CD14-positive monocyte (primary cell): ENCODE results near the gene VAV2. TPM values are rescaled to one million over a fixed set of nuclear protein-coding genes. Genes with fewer than 3 reads are reported as not detected.
A peak's percentile ranks its signal among the peaks of the same experiment; 100 is the strongest.

ENCODE experiments used
- DNase-seq, 3 donors: peaks; one replicate each; pipeline ENCODE4 v3.0.0-alpha.2; 2011 to 2022
- H2AFZ ChIP-seq: 2 replicates; pipeline ENCODE4 v1.6.0; 2012; ENCODE audit warnings: mild to moderate bottlenecking, low read depth, low read length, inconsistent platforms; ENCODE audit not compliant: insufficient read depth, poor library complexity, severe bottlenecking
- H3K27ac ChIP-seq, 2 donors: 1 replicate in 1 of 2; 2 replicates in 1 of 2; pipeline ENCODE4 v1.5.1; 2012 to 2013; ENCODE audit warnings: low read length in 2 of 2, control low read depth in 1 of 2, inconsistent platforms in 1 of 2, low read depth in 1 of 2, mild to moderate bottlenecking in 1 of 2
- H3K27me3 ChIP-seq, 2 donors: one replicate each; pipeline versions ENCODE4 v1.6.0 to v1.6.1; 2011 to 2013; ENCODE audit warnings: low read length in 2 of 2; ENCODE audit not compliant: control insufficient read depth in 2 of 2, insufficient read depth in 2 of 2
- H3K36me3 ChIP-seq, 2 donors: replicated peaks in 1 of 2; 1 replicate in 1 of 2; 2 replicates in 1 of 2; pipeline versions ENCODE4 v1.5.1 to v1.6.1; 2012 to 2013; ENCODE audit warnings: low read length in 2 of 2, control low read depth in 1 of 2, inconsistent platforms in 1 of 2, mild to moderate bottlenecking in 1 of 2; ENCODE audit not compliant: insufficient read depth in 2 of 2, control insufficient read depth in 1 of 2
- H3K4me1 ChIP-seq, 2 donors: 1 replicate in 1 of 2; 2 replicates in 1 of 2; pipeline versions ENCODE4 v1.5.1 to v1.6.1; 2012 to 2013; ENCODE audit warnings: low read length in 2 of 2, control low read depth in 1 of 2, inconsistent platforms in 1 of 2, mild to moderate bottlenecking in 1 of 2, moderate library complexity in 1 of 2; ENCODE audit not compliant: insufficient read depth in 2 of 2, control insufficient read depth in 1 of 2
- H3K4me2 ChIP-seq: replicated peaks from 2 replicates; pipeline ENCODE3; 2012; ENCODE audit warnings: low read length, moderate library complexity, mild to moderate bottlenecking; ENCODE audit not compliant: poor library complexity, severe bottlenecking; ENCODE audit errors: extremely low read depth
- H3K4me3 ChIP-seq, 3 experiments: fragments of 200-600 bp in 1 of 3; sonication (generic) in 1 of 3; replicated peaks in 1 of 3; 1 replicate in 2 of 3; 2 replicates in 1 of 3; pipeline ENCODE4 v1.5.1; 2011 to 2013; ENCODE audit warnings: low read length in 3 of 3, mild to moderate bottlenecking in 3 of 3, control low read depth in 2 of 3, low read depth in 2 of 3, inconsistent platforms in 1 of 3, moderate library complexity in 1 of 3
- H3K79me2 ChIP-seq: 2 replicates; pipeline ENCODE4 v1.6.0; 2012; ENCODE audit warnings: mild to moderate bottlenecking, control low read depth, inconsistent platforms, low read length, moderate library complexity; ENCODE audit not compliant: insufficient read depth
- H3K9ac ChIP-seq: 2 replicates; pipeline ENCODE4 v1.6.0; 2017; ENCODE audit warnings: low read length, mild to moderate bottlenecking; ENCODE audit not compliant: insufficient read depth, poor library complexity, severe bottlenecking
- H3K9me3 ChIP-seq, 2 donors: replicated peaks in 1 of 2; 1 replicate in 1 of 2; 2 replicates in 1 of 2; pipeline versions ENCODE4 v1.5.1 to v1.6.1; 2012 to 2013; ENCODE audit warnings: low read length in 2 of 2, control low read depth in 1 of 2; ENCODE audit not compliant: control insufficient read depth in 1 of 2, insufficient read depth in 1 of 2
- H4K20me1 ChIP-seq: 2 replicates; pipeline ENCODE4 v1.6.0; 2012; ENCODE audit warnings: mild to moderate bottlenecking, low read length, control low read depth, moderate library complexity; ENCODE audit not compliant: insufficient read depth
- H3K27ac Mint-ChIP-seq, 7 donors: one replicate each; pipeline ENCODE4 v1.8.0; 2020; ENCODE audit warnings: mild to moderate bottlenecking in 7 of 7, mixed read lengths in 7 of 7, moderate library complexity in 6 of 7, inconsistent platforms in 2 of 7
- H3K27me3 Mint-ChIP-seq, 3 donors: one replicate each; pipeline ENCODE4 v1.8.0; 2021 to 2022; ENCODE audit warnings: low read depth in 3 of 3, mild to moderate bottlenecking in 3 of 3, mixed read lengths in 3 of 3, moderate library complexity in 3 of 3, inconsistent platforms in 1 of 3
- H3K36me3 Mint-ChIP-seq, 2 donors: one replicate each; pipeline ENCODE4 v1.8.0; 2020; ENCODE audit warnings: mixed read lengths in 2 of 2, inconsistent platforms in 1 of 2, mild to moderate bottlenecking in 1 of 2
- H3K4me1 Mint-ChIP-seq: one replicate; pipeline ENCODE4 v1.8.0; 2020; ENCODE audit warnings: mild to moderate bottlenecking, mixed read lengths
- H3K4me3 Mint-ChIP-seq, 2 donors: one replicate each; pipeline ENCODE4 v1.8.0; 2020; ENCODE audit warnings: mild to moderate bottlenecking in 2 of 2, mixed read lengths in 2 of 2, moderate library complexity in 1 of 2
- H3K9me3 Mint-ChIP-seq, 7 donors: one replicate each; pipeline ENCODE4 v1.8.0; 2020 to 2022; ENCODE audit warnings: mixed read lengths in 7 of 7, mild to moderate bottlenecking in 6 of 7, moderate library complexity in 6 of 7, inconsistent platforms in 2 of 7
- CTCF ChIP-seq: fragments of 200-600 bp; IDR thresholded peaks from one replicate; pipeline ENCODE4 v1.8.0; 2022; ENCODE audit warnings: antibody characterized with exemption, mild to moderate bottlenecking
- WGBS: methylation state at CpG from one replicate; pipeline ENCODE4 v1.1.5; 2013; ENCODE audit warnings: missing lambda C conversion rate; ENCODE audit not compliant: insufficient coverage; 5-methylcytosine and 5-hydroxymethylcytosine counted together
- intact Hi-C, 2 donors: fragments of 100-400 bp; cut with micrococcal nuclease; formaldehyde crosslinking; loops; one replicate each; pipeline versions ENCODE4 v1.15.0 to v1.15.1; 2023
- polyA plus RNA-seq, 3 donors: library from polyadenylated mRNA; depleted of rRNA in 1 of 3; unstranded in 2 of 3; stranded (reverse) in 1 of 3; fragments of 300-500 nt in 2 of 3; fragments of >200 nt in 1 of 3; fragmentation: Illumina TruSeq in 2 of 3; gene quantifications; 1 replicate in 2 of 3; 2 replicates in 1 of 3; pipeline ENCODE4 v1.2.3, GENCODE V29; 2012 to 2021

The VAV2 gene
- polyA plus RNA-seq, 3 donors: 2.3 to 13.6 (median 2.3) TPM

GRCh38 chr9:133932633-133933032 lies 59.5 kb downstream of the VAV2 start:
- Histone ChIP-seq H3K9me3 (no peaks in the 10 kb centered on the region), H3K36me3 (peaks cover 7 to 12% of the 10 kb centered on the region in 2 donors), H4K20me1 (peaks cover 73% of the 10 kb centered on the region), H3K4me1 (no peaks in the 10 kb centered on the region), H3K27me3 (no peaks in the 10 kb centered on the region), H3K27ac (no peak overlapping the region), H3K9ac (no peak overlapping the region), H2AFZ (no peak overlapping the region), H3K4me3 (no peak overlapping the region), H3K4me2 (no peak overlapping the region), H3K79me2 (no peaks in the 10 kb centered on the region)
- 95% methylated on average over 4 of the region's 9 CpGs for WGBS
- intact Hi-C loops: no loop called here
- no peaks in the 10 kb centered on the region for H3K4me1 Mint-ChIP-seq
- peak overlapping the region in 1 of 7 donors; percentile 54 for H3K27ac Mint-ChIP-seq
- no peak for TF ChIP-seq CTCF
- DNase-seq: no peak
- no peak overlapping the region for H3K4me3 Mint-ChIP-seq
- H3K9me3 Mint-ChIP-seq: peaks cover 0 to 8% (median 2%) of the 10 kb centered on the region in 7 donors
- H3K27me3 Mint-ChIP-seq: no peaks in the 10 kb centered on the region
- peaks cover 26 to 36% of the 10 kb centered on the region in 2 donors for H3K36me3 Mint-ChIP-seq

- Histone ChIP-seq H3K36me3 (peaks cover 5 to 8% of the 10 kb centered on the region in 2 donors), H3K4me1 (no peaks in the 10 kb centered on the region), H3K27ac (no peak overlapping the region), H4K20me1 (peaks cover 76% of the 10 kb centered on the region), H3K4me3 (no peak overlapping the region), H3K9me3 (no peaks in the 10 kb centered on the region), H3K27me3 (no peaks in the 10 kb centered on the region), H3K4me2 (no peak overlapping the region), H3K9ac (no peak overlapping the region), H3K79me2 (no peaks in the 10 kb centered on the region), H2AFZ (no peak overlapping the region)
- Mint-ChIP-seq H3K36me3 (peaks cover 27 to 36% of the 10 kb centered on the region in 2 donors), H3K27me3 (peaks cover 0 to 2% (median 0%) of the 10 kb centered on the region in 3 donors), H3K4me1 (no peaks in the 10 kb centered on the region), H3K9me3 (peaks cover 0 to 8% (median 2%) of the 10 kb centered on the region in 7 donors), H3K4me3 (no peak overlapping the region), H3K27ac (no peak overlapping the region)
- 86% methylated on average over 12 of the region's 15 CpGs for WGBS
- no peak for DNase-seq
- intact Hi-C loops: no loop called here
- TF ChIP-seq CTCF: no peak
Observed at GRCh38 chr9:133932181-133932580, 59.9 kb downstream of the VAV2 start.
